Measurements from ENCODE around the gene EPHA1. TPM values are rescaled to one million over a fixed set of nuclear protein-coding genes. Genes with fewer than 3 reads are reported as not detected.

EPHA1 gene
- total and polyA plus RNA-seq, 2 of the 4 experiments (the other 2 are of a cell fraction), result 0.10 TPM; not detected in 1

- Histone ChIP-seq H2BK5ac (ENCODE audit: low read depth, low read length, poor library complexity, severe bottlenecking) (no peak overlapping the region), H4K5ac (ENCODE audit: low read depth, low read length) (no peak overlapping the region), H3K23ac (ENCODE audit: low read depth, low read length) (no peak overlapping the region), H3K4ac (ENCODE audit: low read depth, low read length) (no peak overlapping the region), H3K9ac (ENCODE audit: low read depth, low read length) (no peak overlapping the region), H2AK5ac (ENCODE audit: low read depth, low read length) (no peak overlapping the region), H3K4me3 (ENCODE audit: insufficient read depth, low read depth, low read length) (no peak overlapping the region), H3K36me3 (ENCODE audit: control insufficient read depth, insufficient read depth, low read length) (no peaks in the 10 kb centered on the region), H3K18ac (ENCODE audit: low read depth, low read length) (no peak overlapping the region), H4K91ac (ENCODE audit: insufficient read depth, low read depth, low read length) (no peak overlapping the region), H3K14ac (replicated peaks; ENCODE audit: low read depth, low read length) (no peak overlapping the region), H2BK20ac (ENCODE audit: low read depth, low read length) (no peak overlapping the region), H3K56ac (ENCODE audit: extremely low read depth, insufficient read depth, low read length) (no peak overlapping the region), H2BK15ac (ENCODE audit: low read depth, low read length) (no peak overlapping the region), H2AFZ (replicated peaks; ENCODE audit: low read length, poor library complexity) (no peak overlapping the region), H3K27ac (ENCODE audit: insufficient read depth, low read length) (no peak overlapping the region), H3K4me1 (ENCODE audit: control insufficient read depth, insufficient read depth, low read length) (no peaks in the 10 kb centered on the region), H3K9me1 (ENCODE audit: insufficient read depth, low read length) (no peaks in the 10 kb centered on the region; the same call in 1 of the 2 replicates), H3K9me3 (ENCODE audit: control insufficient read depth, insufficient read depth, low read length) (no peaks in the 10 kb centered on the region), H4K20me1 (ENCODE audit: insufficient read depth, low read length) (no peaks in the 10 kb centered on the region), H3K4me2 (ENCODE audit: low read depth, low read length) (no peak overlapping the region), H2BK120ac (ENCODE audit: low read depth, low read length) (no peak overlapping the region), H2AK9ac (replicated peaks; ENCODE audit: low read depth, low read length, poor library complexity) (no peak overlapping the region), H3K27me3 (ENCODE audit: control insufficient read depth, insufficient read depth, low read length) (peaks cover 29% of the 10 kb centered on the region), H3K79me1 (ENCODE audit: low read depth in 1 of 2, low read length in 2 of 2) (no peaks in the 10 kb centered on the region), H4K8ac (ENCODE audit: low read depth in 2 of 2, low read length in 2 of 2) (no peak overlapping the region)
- ChIA-PET CTCF (interaction anchor here (0.6 kb wide), 1 partner anchor 42 kb away, joined by 3 read pairs; no protein-coding TSS in a partner anchor), POLR2A (ENCODE audit: unreplicated experiment) (no interaction called here)
- ATAC-seq (ENCODE audit: low read depth), result no peak
- DNase-seq, result no peak
- intact Hi-C loops (cut with micrococcal nuclease), result no loop called here
- BruUV-seq (replicated peaks), result no TSS peak
- in situ Hi-C loops (cut with MboI; ENCODE audit: low sequenced_read_pairs), result no loop called here
- dilution Hi-C loops (cut with HindIII; ENCODE audit: low sequenced_read_pairs, unreplicated experiment), result no loop called here
- TF ChIP-seq RFX5 (IDR thresholded peaks at IDR 0.05; ENCODE audit: low read depth, low read length) (no peak), CHD1 (IDR thresholded peaks at IDR 0.05; ENCODE audit: low read depth, low read length) (no peak), CEBPB (IDR thresholded peaks at IDR 0.05; ENCODE audit: low read depth, low read length) (no peak), MXI1 (IDR thresholded peaks at IDR 0.05; ENCODE audit: borderline replicate concordance, low read depth, low read length) (no peak), RCOR1 (IDR thresholded peaks at IDR 0.05; ENCODE audit: insufficient replicate concordance, low read length) (no peak), USF2 (IDR thresholded peaks at IDR 0.05; ENCODE audit: low read depth, low read length) (no peak), MAZ (IDR thresholded peaks at IDR 0.05; ENCODE audit: borderline replicate concordance, low read depth, low read length) (no peak), RAD21 (IDR thresholded peaks at IDR 0.05; ENCODE audit: low read length) (no peak), NFE2L2 (IDR thresholded peaks at IDR 0.05; ENCODE audit: low read depth, low read length) (no peak), POLR2A (IDR thresholded peaks at IDR 0.05; ENCODE audit: low read depth, low read length) (no peak), FOS (IDR thresholded peaks at IDR 0.05; ENCODE audit: low read depth, low read length) (no peak), SMC3 (IDR thresholded peaks at IDR 0.05; ENCODE audit: low read depth, low read length) (no peak), MAFK (IDR thresholded peaks at IDR 0.05; ENCODE audit: low read depth, low read length) (no peak)
- TF ChIP-seq, protein P1, sequence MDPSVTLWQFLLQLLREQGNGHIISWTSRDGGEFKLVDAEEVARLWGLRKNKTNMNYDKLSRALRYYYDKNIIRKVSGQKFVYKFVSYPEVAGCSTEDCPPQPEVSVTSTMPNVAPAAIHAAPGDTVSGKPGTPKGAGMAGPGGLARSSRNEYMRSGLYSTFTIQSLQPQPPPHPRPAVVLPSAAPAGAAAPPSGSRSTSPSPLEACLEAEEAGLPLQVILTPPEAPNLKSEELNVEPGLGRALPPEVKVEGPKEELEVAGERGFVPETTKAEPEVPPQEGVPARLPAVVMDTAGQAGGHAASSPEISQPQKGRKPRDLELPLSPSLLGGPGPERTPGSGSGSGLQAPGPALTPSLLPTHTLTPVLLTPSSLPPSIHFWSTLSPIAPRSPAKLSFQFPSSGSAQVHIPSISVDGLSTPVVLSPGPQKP (IDR thresholded peaks at IDR 0.05; ENCODE audit: borderline replicate concordance, low read depth, low read length), result no peak
- 20% methylated on average over 1 of the region's 11 CpGs; no CpG with 5 or more reads in 1 of the 2 experiments for WGBS, 2 experiments (ENCODE audit: extremely low coverage in 2 of 2, insufficient read length in 1 of 2)
Measured at GRCh38 chr7:143352531-143353002, 56.1 kb downstream of the EPHA1 start.

All from IMR-90 (cell line).